Activated naive CD4-positive, alpha-beta T cell treated with anti-CD3 and anti-CD28 coated beads, Interleukin-2, amount 50 U/mL, for 16 hours (primary cell): ENCODE data around the gene CES3.
"Not testable (repeated sequence)": the region's sequence is repeated elsewhere in the genome, so short reads cannot be mapped to it uniquely, and the experiment has no call there.

Experiments
- DNase-seq: peaks from one replicate; pipeline ENCODE4 v3.0.0-alpha.2; 2020

Gene CES3

GRCh38 chr16:66947302-66948065, 13.6 kb upstream of the CES3 start:
- peak; percentile 83 for DNase-seq

GRCh38 chr16:66948134-66948836, 12.8 kb upstream of the CES3 start:
- DNase-seq = peak; percentile 19

DNA sequence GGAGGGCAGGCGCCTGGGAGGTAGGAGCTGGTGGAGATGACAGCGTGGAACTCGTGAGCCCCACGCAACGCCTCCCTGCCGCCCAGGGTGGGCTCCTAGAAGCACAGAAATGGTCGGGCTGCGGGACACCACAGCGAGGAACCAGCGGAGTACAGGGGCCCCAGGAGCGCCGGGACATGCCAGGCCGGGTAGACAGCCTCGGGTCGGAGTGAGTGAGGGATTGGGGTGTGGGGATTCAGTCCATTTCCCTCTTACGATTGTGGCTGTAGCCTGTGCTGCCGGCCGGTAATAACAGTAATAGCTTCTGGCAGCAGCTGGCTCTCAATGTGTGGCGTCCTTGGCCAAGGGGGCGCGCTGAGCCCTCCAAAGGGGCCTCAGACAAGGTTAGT, 12.2 kb upstream of the CES3 start:
- DNase-seq = no peak

GRCh38 chr16:66949472-66949871, 11.6 kb upstream of the CES3 start:
- no peak for DNase-seq

- no peak for DNase-seq
Measured at GRCh38 chr16:66950437-66950836, 10.6 kb upstream of the CES3 start.

DNA sequence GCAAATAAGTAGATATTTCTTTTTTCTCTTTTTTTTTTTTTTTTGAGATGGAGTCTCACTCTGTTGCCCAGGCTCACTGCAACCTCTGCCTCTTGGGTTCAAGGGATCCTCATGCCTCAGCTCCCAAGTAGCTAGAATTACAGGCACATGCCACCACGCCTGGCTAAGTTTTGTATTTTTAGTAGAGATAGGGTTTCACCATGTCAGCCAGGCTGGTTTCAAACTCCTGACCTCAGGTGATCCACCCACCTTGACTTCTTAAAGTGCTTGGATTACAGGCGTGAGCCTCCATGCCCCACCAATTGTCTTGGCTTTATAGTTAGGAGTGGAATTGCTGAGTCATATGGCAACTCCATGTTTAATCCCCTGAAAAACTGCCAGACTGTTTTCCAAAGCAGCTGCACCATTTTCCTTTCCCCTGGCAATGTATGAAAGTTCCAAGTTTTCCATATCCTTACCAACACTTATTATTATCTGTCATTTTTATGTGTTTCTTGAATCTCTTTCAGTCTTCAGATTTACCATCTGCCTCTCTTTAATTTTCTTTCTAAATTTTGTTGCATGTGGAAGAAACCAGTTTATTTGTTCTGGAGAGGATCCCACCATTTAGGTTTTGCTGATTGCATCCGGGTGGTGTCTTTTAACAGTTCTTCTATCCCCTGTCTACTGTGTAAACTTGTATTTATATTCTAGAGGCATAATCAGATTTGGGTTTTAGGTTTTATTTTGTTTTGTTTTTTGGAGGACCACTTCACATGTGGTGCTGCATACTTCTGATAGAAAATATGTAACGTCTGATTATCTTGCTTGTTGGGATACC, 9.9 kb upstream of the CES3 start:
- DNase-seq = no peak

DNA sequence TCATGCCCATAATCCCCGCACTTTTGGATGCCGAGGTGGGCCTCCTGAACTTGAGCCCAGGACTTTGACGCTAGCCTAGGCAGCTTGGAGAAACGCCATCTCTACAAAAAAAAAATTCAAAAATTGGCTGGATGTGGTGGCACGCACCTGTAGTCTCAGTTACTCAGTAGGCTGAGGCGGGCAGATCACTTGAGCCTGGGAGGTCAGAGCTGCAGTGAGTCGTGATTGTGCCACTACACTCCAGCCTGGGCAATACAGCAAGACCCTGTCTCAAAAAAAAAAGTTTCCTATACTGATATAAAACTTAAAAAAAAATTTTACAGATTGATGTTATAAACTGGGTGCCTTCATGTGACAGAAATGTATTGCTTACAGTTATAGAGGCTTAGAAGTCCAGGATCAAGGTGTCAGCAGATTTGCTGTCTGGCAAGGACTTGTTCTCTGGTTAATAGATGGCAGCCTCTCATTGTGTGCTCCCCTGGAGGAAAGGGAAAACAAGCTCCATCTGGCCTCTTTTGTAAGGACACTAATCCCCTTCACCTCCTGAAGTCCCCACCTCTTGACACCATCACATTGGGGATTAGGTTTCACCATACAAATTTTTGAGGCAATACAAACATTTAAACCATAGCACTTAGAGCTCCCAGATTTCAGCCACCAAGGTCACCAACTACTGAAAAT, 8.5 kb upstream of the CES3 start:
- no peak for DNase-seq

DNA sequence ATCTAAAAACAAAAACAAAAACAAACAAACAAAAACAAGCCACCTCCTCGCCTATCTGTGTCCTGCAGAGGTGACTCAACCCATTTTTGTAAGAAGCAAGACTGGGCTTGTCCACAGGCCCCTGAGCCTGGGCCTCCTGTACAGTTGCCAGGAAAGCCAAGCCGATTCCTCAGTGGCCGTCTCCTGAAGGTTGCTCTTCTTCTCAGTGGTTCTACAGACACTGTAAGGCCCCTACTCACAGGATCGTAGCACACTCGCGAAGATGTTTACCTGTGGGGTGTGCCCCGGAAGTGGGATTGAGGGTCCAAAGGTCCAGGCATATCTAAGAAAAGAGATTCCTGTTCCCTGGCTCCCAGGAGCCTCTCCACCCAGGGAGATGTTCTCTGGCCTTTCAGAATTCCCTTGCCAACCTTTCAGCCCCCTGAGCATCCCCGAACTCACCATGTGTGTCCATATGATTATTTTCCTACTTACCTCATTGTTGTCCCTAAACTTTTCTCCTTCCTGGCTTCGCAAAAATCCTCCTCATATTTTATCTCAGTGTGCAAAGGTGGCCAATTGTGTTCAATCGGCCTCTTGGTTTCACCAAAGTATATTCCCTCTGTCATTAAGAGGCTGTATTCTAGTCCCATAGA, 7.5 kb upstream of the CES3 start:
- DNase-seq = no peak

DNA sequence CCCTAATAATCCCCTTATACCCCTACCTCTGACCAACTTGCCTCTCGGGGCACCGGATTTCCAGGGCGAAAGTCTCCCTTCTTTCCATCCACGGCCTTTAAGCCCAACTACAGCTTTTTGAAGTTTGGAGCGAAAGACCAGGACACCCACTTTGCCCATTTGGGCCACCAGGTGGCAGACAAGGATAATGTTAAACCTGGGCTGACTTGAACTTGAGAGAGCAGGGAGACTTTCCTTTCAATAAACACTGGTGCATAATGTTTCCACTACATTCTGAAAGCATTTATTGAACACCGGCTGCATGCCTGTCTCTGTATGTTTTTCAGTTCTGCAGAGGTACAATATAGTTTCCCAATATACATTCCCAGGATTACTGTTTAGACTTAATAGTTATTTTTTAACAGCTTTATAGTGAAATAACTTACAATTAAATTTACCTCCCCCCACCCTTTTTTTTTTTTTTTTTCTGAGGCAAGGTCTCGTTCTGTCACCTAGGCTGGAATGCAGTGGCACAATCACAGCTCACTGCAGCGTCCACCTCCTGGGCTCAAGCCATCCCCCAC, 6.9 kb upstream of the CES3 start:
- peak; percentile 78 for DNase-seq

GRCh38 chr16:66955363-66956153, 5.5 kb upstream of the CES3 start:
- DNase-seq = not testable (repeated sequence)

DNA sequence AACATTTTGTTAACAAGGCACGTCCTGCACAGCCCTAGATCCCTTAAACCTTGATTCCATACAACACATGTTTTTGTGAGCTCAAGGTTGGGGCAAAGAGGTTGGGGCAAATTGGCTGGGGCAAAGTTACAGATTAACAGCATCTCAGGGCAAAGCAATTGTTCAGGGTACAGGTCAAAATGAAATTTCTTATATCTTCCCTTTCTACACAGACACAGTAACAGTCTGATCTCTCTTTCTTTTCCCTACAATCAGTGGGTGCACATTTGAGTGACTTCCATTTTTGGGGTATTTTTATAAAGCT, 5.0 kb upstream of the CES3 start:
- DNase-seq = not testable (repeated sequence)

DNA sequence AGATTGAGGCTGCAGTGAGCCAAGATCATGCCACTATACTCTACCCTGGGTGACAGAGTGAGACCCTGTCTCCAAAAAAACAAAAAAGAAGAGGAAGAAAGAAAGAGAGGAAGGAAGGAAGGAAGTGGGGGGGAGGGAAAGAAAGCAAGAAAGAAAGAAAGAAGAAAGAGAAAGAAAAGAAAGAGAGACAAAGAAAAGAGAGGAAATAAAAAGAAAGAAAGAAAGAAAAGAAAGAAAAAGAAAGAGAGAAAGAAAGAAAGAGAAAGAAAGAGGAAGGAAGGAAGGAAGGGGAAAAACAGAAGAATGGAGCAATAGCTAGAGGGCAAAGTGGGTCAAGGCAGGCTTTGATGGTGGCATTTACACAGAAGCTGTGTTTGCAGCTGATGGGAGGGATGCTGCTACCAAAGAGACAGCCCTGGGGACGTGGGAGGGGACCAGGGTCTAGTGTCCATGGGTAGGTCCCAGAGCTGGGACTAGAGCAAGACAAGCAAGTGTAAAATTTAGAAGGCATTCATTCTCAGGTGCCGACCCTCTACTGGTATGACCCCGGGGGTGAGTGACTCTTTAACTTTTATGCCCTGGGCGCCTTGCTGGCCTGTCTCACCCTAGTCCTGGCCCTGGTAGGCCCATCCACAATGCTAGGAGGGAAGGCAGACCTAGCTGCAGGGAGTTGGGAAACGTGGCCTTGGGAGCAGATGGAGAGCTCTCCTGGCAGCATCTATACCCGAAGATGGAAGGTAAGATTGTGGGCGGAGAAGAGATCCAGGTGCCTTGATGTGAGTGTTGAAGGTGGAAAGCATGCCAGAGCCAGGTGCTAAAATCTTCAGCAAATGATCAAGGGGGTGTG, 2.0 kb upstream of the CES3 start:
- DNase-seq = no peak

DNA sequence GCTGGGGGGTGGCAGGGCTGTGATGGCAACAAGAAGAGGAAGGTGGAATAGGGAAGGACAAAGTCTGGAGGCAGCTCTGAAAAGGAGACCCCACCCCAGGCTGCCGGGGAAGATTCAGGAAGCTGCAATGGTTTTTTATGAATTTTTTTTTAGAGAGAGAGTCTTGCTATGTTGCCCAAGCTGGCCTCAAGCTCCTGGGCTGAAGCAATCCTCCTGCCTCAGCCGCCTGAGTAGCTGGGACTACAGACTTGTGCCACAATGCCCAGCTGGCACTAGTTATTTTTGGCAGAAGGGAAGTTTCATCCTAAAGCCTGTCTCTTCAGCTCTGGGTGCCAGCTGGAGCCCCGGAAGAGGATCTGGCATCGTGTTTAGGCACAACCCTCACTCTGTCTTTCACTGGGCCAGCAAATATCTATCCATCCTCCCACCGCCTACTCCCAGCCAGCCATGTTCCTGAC, 1.3 kb upstream of the CES3 start:
- DNase-seq = no peak

DNA sequence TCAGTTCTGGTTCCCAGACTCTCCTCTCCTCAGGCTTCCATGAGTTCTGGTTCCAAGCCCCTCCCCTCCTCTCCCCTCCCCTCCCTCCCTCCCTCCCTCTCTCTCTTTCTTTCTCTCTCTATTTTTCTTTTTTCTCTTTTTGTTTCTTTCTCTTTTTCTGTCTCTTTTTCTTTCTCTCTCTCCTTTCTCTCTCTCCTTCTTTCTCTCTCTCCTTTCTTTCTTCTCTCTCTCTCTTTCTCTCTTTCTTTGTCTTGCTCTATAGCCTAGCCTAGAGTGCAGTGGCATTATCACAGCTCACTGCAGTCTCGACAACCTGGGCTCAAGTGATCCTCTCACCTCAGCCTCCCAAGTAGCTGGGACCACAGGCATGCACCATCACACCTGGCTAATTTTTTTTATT, 796 bp upstream of the CES3 start:
- DNase-seq = no peak

DNA sequence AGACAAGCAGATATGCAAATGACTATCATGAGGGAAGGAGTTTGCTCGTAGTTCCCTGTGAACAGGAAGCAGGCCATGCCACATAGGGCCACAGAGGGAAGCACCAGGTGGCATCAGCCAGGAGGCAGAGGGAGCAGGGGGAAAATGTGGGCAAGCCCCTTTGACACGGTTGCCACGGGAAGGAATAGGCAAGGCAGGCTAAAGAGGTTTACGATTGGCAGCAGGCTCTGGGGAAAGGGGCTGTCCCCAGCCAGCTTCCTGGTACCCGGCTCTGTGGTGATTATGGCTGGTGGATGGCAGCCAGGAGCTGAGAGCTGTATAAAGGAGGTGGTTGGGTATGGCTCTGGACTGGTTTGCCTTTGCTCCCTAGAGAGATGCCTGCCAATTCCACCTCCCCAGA, 848 bp downstream of the CES3 start:
- DNase-seq = no peak

- no peak for DNase-seq
Measured at GRCh38 chr16:66964049-66964448, 3.0 kb downstream of the CES3 start.

- DNase-seq = no peak
Measured at GRCh38 chr16:66968847-66969246, 7.8 kb downstream of the CES3 start.

DNA sequence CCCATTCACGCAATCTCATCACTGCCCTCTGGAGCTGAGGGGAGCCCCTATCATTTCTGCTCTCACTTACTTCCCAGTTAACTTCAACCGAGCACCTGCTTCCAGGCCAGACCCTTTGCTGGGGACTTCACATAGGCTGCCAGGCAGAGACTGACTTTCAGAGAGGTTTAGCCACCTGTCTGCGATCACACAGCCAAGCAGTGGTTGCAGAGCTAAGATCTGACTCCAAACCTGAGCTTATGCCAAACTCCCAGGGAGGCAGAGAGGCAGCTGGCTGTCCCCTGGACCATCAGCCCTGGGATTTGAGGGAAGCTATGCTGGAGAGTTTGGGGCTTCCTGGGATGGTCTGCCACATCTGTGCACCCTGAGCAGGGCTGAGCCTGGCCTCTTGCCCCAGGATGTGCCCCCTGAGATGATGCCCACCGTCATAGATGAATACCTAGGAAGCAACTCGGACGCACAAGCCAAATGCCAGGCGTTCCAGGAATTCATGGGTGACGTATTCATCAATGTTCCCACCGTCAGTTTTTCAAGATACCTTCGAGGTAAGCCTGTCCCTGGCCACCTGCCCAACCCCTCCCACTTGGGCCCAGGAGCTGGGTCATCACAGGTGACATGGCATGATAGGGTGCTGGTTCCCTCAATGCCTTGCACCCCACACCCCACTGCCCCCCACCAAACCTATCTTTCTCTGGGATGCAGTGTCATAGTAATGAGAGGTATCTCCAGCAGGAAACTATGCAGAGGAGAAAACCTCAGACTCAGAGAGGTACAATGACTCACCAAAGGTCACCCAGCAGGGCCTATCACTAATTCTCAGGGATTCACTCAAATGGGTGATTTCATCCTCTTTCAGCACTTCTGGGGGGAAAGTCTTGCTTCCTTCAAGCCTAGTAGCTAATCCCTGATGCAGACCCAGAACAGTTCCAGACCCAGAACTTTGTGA, 10.0 kb downstream of the CES3 start:
- no peak for DNase-seq

GRCh38 chr16:66972983-66973382, 11.9 kb downstream of the CES3 start:
- no peak for DNase-seq
